GM10847 (cell line): Measurements from ENCODE around the gene FKBP11.

Experiments
- POLR2A ChIP-seq: IDR thresholded peaks from 2 replicates; pipeline ENCODE4 v1.6.1; 2011; ENCODE audit not compliant: insufficient read length; ENCODE audit errors: extremely low read depth

Gene FKBP11

GRCh38 chr12:48925304-48926011, at the start of gene FKBP11:
Gene FKBP11, minus strand, starts transcription at chr12:48925492. Its CDS starts 64 bp downstream, at chr12:48925428.
- peak; percentile 78 for TF ChIP-seq POLR2A

GRCh38 chr12:48973941-48974673, 48.8 kb upstream of the FKBP11 start:
- no peak for TF ChIP-seq POLR2A

GRCh38 chr12:48973531-48973930, 48.2 kb upstream of the FKBP11 start:
- no peak for TF ChIP-seq POLR2A

- no peak for TF ChIP-seq POLR2A
These were observed 47.7 kb upstream of the FKBP11 start for GRCh38 chr12:48972952-48973483.

GRCh38 chr12:48972213-48972951, 47.1 kb upstream of the FKBP11 start:
- no peak for TF ChIP-seq POLR2A

GRCh38 chr12:48970702-48971334, 45.5 kb upstream of the FKBP11 start:
- no peak for TF ChIP-seq POLR2A

GRCh38 chr12:48969833-48970701, 44.8 kb upstream of the FKBP11 start:
- no peak for TF ChIP-seq POLR2A

GRCh38 chr12:48969160-48969771, 44.0 kb upstream of the FKBP11 start:
- TF ChIP-seq POLR2A, result no peak

- TF ChIP-seq POLR2A, result no peak
These were observed 43.2 kb upstream of the FKBP11 start for GRCh38 chr12:48968467-48968866.

GRCh38 chr12:48967991-48968390, 42.7 kb upstream of the FKBP11 start:
- TF ChIP-seq POLR2A, result no peak

GRCh38 chr12:48966177-48966895, 41.0 kb upstream of the FKBP11 start:
- TF ChIP-seq POLR2A, result no peak

- no peak for TF ChIP-seq POLR2A
These were observed 40.1 kb upstream of the FKBP11 start for GRCh38 chr12:48965298-48965838.

- no peak for TF ChIP-seq POLR2A
These were observed 36.5 kb upstream of the FKBP11 start for GRCh38 chr12:48961801-48962200.
